DMS 273 (cell line): Measurements from ENCODE around the gene USP36.
"Not testable (repeated sequence)": the region's sequence is repeated elsewhere in the genome, so short reads cannot be mapped to it uniquely, and the experiment has no call there.

Source experiments
- DNase-seq: peaks from one replicate; lab custom pipeline; 2025; ENCODE audit not compliant: unreplicated experiment; lab: John Stamatoyannopoulos, UW

The USP36 gene

DNA sequence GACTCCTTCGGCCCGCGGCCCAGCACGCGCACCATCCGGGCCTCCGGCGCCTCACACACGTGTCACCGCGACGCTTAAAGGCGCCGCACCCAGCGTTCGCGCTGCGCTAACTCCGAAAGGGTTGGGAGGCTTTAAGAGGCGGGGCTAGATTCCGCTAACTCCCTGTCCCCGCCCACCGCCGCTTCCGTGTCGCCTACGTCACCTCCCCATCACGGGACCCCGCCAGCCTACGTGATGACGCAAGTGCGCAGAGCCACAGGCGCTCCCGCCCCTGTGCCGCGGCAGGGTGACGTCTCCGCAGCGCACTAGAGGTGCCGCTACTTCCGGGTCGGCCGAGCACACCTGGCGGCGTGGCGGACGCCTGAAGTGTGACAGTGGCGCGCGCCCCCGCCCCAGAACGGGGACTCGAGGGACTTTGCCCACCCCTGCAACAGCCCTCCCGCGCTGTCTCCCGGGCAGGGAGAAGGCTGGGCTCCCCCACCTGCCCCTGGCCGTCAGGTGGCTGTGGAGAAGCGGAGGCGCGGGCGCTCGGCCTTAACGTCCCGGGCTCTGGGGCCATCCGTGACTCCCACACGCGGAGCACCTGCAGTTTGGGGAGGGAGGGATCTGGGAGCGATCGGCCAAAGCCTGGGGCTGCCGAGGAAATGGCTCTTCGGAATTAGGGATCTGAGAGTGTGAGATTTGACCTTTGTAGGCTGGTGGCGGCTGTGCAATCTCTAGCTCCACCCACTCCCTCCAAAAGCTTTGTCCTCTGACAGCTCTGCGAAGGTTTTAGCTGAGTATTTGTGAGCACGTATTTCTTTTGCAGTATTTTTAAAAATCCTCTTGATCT lies at the start of gene USP36:
TSS of gene USP36 (minus strand) at position 35 of the 832 bp plus-strand sequence. CDS start 4,451 bp downstream, outside the sequence.
- DNase-seq: peak; percentile 100

DNA sequence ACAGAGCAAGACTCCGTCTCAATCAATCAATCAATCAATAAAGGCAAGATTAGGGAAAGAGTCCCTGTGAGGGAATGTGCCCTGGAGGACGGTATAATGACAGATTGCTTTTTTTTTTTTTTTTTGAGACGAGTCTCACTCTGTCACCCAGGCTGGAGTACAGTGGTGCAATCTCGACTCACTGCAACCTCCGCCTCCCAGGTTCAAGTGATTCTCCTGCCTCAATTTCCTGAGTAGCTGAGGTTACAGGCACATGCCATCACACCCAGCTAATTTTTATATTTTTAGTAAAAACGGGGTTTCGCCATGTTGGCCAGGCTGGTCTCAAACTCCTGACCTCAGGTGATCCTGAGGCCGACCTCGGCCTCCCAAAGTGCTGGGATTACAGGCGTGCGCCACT lies 49.5 kb upstream of the USP36 start:
- DNase-seq: not testable (repeated sequence)

DNA sequence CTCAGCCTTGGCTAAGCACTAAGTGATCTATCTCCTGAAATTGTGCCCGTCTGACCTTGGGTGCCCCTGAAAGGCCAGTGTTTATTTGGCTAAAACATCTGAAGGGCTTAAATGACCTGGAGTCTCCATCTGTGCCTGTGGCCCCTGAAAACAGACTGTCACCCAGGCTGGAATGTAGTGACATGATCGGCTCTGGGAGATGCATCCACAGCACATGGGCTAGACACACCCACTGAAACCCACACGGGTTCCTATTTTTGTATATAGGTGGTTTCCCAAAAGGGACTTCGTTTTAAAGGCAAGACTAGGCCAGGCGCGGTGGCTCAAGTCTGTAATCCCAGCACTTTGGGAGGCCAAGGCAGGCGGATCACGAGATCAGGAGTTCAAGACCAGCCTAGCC lies 48.9 kb upstream of the USP36 start:
- no peak for DNase-seq

DNA sequence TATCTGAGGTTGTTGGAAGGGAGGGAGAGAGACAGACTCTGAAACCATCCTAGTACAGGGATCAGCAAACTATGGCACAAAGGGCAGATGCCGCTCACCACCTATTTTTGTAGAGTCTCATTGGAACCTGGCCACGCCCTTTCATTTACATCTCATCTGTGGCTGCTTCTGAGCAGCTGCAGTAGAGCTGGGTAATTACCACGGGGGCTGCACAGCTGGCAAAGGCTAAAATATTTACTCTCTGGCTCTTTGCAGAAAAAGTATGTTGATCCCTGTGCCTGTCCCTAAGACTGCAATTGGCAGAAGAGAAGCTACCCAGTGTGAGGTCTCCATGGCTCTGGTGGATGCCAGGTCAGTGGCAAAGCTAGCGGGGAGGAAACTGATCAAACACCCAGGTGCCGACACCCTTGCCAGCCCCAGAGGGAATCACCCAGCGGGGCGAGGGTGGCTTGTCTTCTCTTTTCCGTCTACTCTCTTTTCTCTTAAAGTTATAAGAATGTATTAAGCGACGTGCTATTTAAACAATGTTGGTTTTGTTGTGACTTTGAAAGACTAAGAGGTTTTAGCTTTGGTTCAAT lies 48.4 kb upstream of the USP36 start:
- peak; percentile 55 for DNase-seq

DNA sequence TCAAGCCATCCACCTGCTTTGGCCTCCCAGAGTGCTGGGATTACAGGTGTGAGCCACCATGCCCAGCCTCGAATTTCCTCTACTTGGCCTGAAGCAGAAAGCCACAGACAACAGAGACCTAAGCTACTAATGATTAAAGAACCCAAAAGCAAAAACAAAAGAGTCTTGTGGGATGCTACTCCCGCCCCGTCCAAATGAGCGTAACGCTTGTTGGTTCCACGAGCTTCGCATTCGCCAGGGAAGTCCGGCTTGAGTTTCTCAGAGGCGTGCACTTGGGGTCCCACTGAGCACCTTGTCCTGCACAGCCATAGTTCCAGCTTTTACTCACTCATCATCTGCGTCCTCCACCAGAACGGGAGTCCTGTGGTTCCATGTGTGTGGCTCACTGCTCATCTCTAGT lies 46.3 kb upstream of the USP36 start:
- no peak for DNase-seq

DNA sequence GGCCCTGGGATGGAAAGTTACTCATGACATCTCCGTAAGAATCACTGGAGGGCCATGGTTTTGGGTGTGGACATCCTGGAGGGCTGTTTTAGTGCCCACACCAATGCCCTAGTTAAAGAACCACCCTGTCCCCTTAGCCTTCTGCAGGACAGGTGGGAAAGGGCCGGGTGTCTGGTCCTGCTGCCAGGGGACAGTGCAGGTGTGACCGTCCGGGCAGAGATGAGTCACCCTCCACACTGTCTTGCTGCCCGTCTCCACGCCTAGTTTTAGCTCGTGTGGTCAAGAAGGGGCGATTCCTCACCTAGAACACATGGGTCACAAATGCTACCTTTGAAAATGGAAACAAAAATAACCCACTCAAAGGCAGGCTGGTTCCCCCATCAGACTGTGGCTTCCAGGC lies 45.3 kb upstream of the USP36 start:
- no peak for DNase-seq

DNA sequence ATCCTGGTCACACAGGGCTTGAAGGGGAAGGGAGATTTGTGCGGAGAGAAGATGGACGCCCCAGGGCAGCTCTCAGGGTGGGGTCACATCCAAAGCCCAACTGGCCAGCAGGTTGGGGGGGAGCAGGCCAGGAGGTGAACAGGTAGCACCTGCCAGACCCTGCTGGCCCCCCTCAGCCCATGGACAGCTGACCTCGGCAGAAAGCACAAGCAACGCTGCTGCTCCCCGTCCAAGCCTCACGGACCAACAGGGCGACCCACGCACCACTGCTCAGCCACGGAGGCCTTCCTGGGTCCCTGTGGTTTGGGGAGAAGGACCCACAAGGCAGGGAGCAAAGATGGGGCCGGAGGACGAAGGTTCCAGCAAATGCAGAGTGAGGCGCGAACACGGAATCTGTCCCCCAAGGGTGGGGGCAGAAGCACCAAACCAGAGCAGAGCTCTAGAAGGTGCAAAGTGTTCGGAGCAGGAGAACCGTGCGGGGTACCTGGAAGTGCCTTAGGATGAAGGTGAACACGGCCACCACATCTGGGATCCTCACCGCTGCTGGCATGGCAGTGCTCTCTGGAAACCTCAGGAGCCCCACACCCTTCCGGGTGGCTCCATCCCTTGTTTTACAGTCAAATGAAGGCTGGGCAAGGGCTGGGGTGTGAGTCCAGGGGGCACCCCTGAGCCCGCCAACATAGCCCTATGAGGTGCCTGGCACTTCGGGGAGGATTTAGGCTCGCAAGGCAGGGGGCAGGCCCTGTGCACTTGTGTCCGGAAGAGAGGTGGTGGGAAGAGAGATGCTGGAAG lies 44.5 kb upstream of the USP36 start:
- no peak for DNase-seq

DNA sequence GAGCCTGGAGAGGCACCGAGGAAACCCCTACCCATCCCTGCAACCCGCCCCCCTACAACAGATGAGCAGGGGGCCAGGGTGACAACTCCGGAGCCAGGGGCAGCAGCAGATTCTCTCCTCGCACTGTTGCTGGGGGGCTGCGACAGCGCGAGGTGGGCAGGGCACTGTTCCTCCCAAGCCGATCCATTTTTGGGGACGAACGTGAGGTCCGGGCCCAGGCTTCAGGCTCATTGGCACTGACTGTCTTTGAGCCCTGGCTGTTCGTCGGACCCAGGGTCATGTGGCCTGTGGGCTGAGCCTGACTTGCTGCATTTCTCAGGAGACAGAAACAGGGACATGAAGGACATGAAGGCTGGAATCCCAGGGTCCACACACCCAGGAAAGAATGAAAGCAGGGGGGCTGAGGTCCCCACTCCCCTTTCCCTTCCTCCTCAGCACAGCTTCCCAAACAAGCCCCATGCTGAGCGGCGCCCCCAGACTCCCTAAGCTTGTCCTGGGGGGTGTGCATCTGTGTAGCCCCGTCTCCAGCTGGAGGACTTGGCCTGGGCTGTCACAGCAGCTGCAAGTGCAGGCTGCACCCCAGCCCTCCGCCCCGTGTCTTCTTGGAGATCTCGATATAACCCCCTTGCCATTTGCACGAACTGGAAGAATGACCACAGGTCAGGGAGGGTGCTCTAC lies 43.7 kb upstream of the USP36 start:
- no peak for DNase-seq

DNA sequence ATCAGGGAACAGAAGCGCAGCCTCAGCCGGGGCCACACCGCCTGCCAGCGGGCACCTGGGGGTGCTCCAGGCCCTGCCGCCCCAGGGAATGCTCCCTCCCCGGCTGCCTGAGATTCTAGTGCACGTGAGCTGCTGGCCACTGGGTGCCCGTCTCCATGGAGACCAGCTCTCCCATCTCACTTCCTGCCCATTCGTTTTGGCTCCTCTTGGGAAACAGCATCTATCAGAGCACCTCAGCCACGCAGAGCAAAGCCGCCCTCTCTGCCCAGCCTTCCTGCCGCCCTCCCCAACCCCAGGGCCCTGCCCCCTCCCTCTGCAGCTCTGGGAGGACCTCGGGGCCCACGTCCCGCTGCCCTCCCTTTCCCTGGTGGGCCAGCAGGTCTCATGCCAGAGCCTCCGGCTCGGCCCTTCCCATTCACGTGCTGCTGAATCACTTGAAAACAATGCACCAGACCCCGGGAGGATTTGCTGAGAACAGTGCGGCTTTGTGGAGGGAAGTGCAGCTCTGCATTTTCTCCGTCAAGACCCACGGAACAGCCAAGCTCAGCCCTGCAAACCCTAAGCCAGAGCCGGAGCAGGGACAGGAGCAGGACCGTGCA lies 43.0 kb upstream of the USP36 start:
- peak; percentile 66 for DNase-seq

DNA sequence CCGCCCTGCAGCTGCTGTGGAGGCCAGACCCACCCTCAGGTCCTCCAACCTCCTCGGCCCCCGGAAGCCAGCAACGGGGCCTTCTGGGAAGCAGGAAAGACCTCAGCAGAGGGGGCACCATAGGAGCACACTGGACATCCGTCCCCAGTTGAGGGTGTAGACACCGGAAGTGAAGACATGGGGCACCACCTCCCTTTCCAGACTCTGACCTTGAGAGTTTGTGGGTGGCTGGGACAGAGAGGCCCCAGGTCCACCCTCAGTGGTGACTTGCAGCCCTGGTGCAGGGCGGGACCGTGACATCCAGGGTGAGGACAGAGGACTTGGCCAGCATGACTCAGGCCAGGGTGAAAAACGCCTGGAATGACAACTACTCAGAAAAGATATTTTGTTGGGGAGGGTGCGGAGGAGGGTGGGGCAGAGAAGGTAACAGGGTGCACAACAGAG lies 42.5 kb upstream of the USP36 start:
- no peak for DNase-seq

DNA sequence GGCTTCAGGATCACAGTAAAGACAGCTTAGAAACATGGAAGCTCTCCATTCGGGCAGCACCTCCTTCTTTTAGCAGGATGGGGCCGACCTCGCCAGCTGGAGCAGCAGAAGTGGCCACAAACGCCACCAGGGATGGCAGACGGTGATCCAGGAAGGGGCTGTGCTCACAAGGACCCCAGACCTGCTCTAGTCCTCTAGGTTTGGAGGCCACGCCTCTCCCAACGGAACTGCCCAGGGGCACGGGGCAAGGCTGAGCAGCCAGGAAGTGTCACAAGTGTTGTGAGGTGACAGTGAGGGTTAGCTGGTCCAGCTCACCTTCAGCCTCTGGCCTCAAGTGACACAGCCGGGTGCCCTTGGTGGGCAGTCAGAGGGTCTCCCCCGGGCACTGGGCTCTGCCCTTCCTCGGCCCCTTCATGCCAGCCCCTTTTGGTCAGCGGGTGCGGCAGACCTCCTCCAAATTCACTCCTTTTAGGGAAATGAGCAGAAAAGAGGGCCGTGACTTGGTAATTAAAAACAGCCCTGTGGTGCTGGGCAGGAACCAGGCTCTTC lies 42.0 kb upstream of the USP36 start:
- no peak for DNase-seq

DNA sequence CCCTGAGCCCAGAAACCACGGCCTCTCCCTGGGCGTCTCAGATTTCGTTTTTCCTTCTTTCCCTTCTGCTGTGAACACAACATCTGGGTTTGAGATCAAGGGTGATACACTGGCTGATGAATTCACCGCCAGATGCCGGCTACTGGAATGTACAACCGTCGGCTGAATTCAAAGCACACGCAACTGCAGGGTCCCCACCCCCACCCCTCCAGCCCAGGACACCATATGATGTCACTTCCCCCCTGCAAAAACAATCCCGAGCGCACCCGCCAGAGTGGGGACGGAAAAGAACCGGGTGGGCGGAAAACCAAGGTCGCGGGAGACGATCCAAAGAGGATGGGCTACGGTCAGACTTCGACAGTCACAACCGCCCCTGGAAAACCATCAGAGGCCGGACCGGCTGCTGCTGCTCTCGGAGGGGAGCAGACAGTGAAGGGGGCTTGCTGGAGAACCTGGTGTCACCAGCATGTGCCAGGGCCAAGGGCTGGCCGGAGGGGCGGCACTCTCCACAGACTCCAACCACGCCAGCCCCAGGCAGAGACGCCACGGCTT lies 39.1 kb upstream of the USP36 start:
- peak; percentile 87 for DNase-seq

DNA sequence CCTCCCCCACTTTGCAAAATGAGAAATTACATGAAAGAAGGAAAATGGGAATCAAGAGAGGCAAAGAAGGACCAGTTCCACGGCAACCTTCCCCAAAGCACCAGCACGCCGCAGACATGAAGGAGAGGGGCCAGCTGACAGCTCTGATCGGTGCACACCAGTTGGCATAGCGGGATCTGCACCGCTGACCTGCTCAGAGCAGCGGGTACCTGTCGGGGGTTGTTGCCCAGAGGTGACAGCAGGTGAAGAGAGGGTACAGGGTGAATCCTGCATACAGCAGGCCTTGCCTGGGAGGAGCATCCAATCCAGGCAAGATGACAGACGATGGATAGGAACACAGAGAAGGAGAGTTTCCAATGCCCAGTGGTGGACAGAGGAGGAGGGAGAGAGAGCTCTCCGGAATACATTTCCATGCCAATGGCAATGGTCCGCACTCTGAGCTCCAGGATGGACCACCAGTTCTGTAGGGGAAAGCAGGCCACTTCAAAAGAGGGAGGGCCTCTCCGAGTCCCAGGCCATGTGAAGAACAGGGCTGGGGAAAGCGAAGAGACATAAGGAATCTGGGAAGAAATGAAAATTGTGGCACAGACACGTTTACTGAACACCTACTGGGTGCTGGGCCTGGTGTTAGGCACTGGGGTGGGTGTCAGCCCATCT lies 38.4 kb upstream of the USP36 start:
- no peak for DNase-seq

DNA sequence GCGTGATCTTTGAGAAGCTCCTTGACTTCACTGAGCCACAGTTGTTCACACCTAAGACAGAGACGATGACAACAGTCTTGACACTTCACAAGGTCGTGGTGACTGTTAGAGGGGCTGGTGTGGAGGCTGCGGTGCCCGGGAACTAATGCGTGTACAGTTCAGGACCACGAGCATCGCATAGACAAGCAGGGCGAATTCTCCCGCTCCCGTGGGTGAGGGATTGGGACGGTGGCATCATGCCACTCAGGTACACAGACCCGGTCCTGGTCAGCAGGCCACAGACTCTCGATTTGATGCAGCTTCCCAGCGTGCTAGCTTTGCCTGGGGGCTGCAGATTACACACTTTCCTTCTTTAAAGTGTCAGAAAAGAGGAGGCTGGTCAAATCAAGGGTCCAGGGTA lies 37.6 kb upstream of the USP36 start:
- no peak for DNase-seq

DNA sequence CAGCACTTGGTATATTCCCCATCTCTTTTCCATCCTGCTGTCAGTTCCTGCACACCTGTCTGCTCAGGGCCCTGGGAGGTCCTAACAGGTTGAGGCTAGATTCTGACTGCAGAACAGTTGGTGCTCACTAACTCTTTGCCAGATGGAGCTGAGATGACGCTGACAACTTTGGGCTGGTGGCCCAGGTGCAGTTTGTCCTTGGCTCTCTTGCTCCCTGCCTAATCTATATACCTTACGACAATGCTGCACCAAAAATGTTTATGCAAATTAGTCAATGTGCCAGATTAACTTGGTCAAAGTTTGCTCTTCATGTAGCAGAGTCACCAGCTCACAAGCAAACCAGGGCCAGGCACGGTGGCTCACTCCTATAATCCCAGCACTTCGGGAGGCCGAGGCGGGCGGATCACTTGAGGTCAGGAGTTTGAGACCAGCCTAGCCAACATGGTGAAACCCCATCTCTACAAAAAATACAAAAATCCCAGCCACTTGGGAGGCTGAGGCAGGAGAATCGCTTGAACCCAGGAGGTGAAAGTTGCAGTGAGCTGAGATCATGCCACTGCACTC lies 36.4 kb upstream of the USP36 start:
- DNase-seq: peak; percentile 48

DNA sequence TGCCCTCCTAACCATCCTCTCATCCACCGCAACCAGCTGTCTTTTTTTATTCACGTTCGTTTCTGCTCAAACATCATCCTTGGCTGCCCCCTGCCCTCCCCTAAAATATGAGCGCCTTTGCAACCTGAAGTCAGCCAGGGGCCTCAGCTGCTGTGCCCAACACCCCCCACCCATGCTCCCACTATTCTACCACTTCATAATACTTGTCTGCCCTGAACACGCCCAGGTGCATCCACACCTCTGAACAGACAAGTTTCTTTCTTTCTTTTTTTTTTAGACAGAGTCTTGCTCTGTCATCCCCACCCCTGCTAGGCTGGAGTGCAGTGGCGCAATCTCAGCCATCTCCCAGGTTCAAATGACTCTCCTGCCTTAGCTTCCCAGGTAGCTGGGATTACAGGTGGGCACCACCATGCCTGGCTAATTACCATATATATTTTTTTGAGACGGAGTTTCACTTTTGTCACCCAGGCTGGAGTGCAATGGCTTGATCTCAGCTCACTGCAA lies 35.5 kb upstream of the USP36 start:
- DNase-seq: no peak

DNA sequence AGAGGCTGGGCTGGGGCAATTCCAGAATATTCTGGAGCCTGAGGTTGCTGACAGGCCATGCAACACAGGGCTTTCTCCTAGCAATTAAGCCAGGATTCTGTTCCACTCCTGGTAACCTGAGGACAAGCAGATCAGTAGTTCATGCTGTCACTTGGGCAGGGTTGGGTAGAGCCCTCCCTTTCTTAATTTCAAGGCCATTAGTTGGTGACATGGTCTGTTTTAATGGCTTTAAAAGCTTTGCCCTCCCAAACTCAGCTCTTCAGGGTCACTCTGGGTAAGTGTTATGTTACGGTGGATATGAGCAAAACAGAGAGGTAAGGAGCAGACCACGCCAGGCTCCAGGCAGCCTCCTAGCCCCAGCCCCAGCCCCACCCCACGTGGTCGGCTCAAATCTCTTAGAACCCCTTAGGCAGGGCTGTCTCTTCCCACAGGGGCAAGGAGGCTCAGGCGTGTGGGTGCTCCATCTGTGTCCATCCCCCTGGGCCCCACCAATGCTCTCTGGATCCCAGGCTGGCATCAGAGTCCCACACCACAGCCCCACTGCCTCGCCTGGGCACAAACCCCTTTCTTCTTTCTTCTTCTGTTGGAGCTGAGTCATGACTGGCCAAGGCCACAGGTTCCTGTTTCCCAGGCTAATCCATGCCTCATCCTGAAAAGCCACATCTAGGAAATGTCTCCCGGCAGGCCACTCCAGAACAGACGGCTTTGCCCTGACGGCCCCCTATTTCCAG lies 34.9 kb upstream of the USP36 start:
- peak; percentile 28 for DNase-seq

DNA sequence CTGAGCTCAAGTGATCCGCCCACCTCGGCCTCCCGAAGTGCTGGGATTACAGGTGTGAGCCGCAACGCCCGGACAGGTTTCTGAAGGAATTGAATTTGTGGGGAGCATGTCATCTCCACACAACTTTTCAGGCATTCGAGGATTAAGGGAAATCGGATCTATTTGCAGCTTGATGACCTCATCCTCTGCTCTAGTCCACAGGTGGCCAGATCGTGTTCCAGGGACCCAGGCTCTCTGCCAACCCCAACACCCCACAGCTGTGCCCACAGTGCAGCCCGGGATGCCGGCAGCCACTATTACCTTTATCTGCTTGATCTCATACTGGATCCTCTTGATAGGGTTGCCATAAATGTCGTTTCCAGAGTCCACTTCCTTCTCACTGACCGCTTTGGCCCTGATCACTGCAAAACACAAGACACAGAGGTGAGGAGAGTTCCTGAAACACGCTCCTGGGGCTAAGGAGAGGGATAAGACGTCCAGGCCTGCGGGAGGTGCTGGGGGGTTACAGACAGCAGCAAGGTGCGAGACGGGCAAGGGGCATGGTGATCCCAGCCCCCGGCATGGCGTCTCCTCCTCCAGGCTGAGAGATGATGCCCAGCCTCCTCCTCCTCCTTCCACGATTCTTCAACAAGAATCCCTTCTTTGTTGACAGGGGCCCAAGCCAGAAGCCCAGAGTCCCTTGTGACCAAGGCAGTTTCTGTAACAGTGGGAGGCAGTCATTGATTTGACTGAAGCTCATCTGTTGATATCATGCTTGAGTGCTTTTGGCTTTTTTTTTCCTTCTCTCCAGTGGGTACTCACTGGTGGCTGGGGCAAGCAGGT lies 33.1 kb upstream of the USP36 start:
- peak; percentile 94 for DNase-seq
